SU-DHL-6 (cell line): Measurements from ENCODE around the gene ALDH1A1.

Experiments used
- CTCF ChIP-seq: fragments of 200-600 bp; sonication (generic); IDR thresholded peaks from one replicate; pipeline ENCODE4 v1.5.1; 2017; ENCODE audit warnings: antibody characterized with exemption, mild to moderate bottlenecking, low read length, moderate library complexity; ENCODE audit not compliant: insufficient read depth, poor library complexity, severe bottlenecking
- EZH2phosphoT487 ChIP-seq: fragments of 200-600 bp; sonication (generic), shearing (Covaris generic); conservative IDR thresholded peaks from 2 replicates; pipeline ENCODE4 v1.6.1; 2018; ENCODE audit warnings: mild to moderate bottlenecking, antibody characterized with exemption, low read length, moderate library complexity, mixed read lengths

DNA sequence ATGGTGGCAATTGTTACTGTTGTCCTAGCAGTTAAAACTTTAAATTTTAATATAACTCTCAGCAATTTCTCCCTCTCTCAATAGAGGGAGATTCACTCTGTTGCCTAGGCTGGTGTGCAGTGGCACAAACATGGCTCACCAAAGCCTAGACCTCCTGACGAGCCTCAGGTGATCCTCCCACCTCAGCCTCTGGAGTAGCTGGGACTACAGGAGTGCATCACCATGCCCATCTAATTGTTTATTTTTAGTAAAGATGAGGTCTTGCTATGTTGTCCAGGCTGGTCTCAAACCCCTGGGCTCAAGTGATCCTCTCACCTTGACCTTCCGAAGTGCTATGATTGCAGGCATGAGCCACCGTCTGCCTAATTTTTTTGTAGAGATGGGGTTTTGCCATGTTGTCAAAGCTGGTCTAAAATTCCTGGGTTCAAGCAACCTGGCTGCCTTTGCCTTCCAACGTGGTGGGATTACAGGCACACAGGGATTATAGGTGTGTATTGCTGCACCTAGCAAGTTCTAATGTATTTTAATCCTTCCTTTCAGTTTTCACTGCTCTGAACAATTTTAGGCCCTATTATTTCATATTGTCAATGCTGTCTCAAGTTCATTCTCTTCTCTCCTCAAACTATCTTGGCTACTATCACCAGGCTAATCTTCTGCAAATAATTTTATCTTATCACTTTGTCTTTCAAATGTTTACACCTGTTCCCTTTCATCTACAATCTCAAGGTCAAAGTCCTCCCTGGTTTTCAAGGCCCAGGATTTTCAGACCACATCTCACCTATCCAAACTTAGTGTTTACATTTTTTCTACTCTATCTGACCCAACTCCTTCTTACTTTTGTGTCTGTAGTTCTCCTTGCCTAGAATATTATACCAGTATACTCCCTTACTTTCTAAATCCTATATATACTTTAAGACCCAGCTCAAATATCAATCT is 18.9 kb downstream of the ALDH1A1 start:
- TF ChIP-seq CTCF (no peak), EZH2phosphoT487 (no peak)
